K562 (cell line): ENCODE data around the gene SLC35G6. TPM values are rescaled to one million over a fixed set of nuclear protein-coding genes. Genes with fewer than 3 reads are reported as not detected.

ENCODE experiments used
- ELF4 ChIP-seq: fragments of 450-650 bp; formaldehyde crosslinking; IDR thresholded peaks from 2 replicates; pipeline ENCODE4 v1.4.0; 2022; ENCODE audit warnings: missing genetic modification characterization
- FOSL1 ChIP-seq: fragments of 200-800 bp; sonication (Bioruptor generic); conservative IDR thresholded peaks from 2 replicates; pipeline ENCODE4 v1.6.1; 2016; ENCODE audit warnings: missing genetic modification characterization, missing compliant biosample characterization
- KLF16 ChIP-seq: IDR thresholded peaks from 2 replicates; pipeline ENCODE4 v1.6.1; 2016; ENCODE audit warnings: antibody characterized with exemption
- RB1 ChIP-seq: fragments of 450-650 bp; IDR thresholded peaks from 2 replicates; pipeline ENCODE4 v1.6.1; 2017; ENCODE audit warnings: low read depth, mild to moderate bottlenecking
- RFX5 ChIP-seq: IDR thresholded peaks from 2 replicates; pipeline ENCODE4 v1.6.1; 2011; ENCODE audit warnings: low read depth, mild to moderate bottlenecking, improper control_type of control experiment, low read length
- ZBTB7A ChIP-seq: IDR thresholded peaks from 2 replicates; pipeline ENCODE4 v1.6.1; 2011; ENCODE audit warnings: low read depth, mild to moderate bottlenecking, low read length, moderate library complexity, borderline replicate concordance; ENCODE audit not compliant: control insufficient read depth
- ZNF445 ChIP-seq: fragments of 250-450 bp; sonication (Bioruptor Pico); IDR thresholded peaks from 2 replicates; pipeline ENCODE4 v1.4.0; 2020; ENCODE audit warnings: low read depth, mild to moderate bottlenecking, moderate library complexity
- polyA plus RNA-seq, 8 experiments: library from polyadenylated mRNA; depleted of rRNA in 4 of 8; stranded (reverse) in 5 of 8; unstranded in 3 of 8; fragments of >200 nt; fragmentation: Nextera tagmentation in 2 of 8; fragmentation: Illumina TruSeq in 1 of 8; extraction: Ambion mirVana in 2 of 8; extraction: Trizol in 1 of 8; gene quantifications; 2 replicates each; pipeline versions ENCODE4 v1.2.1 to v1.2.3, GENCODE V29; 2011 to 2014; ENCODE audit warnings: inconsistent platforms in 1 of 8, missing spikeins in 1 of 8
- total RNA-seq, 7 experiments: library from RNA; depleted of rRNA in 6 of 7; stranded (reverse); fragments of >200 nt in 6 of 7; fragmentation: Illumina TruSeq in 2 of 7; extraction: Trizol in 2 of 7; gene quantifications; 2 replicates each; pipeline versions ENCODE4 v1.2.1 to v1.2.3, GENCODE V29; 2011 to 2021; ENCODE audit warnings: low replicate concordance in 1 of 7
- TF ChIP-seq, protein P1 (sequence below): fragments of 250-450 bp; sonication (Bioruptor Pico); IDR thresholded peaks from 2 replicates; pipeline ENCODE4 v1.5.0; 2021; ENCODE audit warnings: mild to moderate bottlenecking, moderate library complexity
- TF ChIP-seq, protein P2 (sequence below): sonication (generic); formaldehyde crosslinking; IDR thresholded peaks from 2 replicates; pipeline ENCODE4 v1.8.0; 2022; ENCODE audit warnings: mild to moderate bottlenecking, low read depth, missing genetic modification reagents
- TF ChIP-seq, protein P3 (sequence below): fragments of 250-450 bp; sonication (Bioruptor Pico); IDR thresholded peaks from 2 replicates; pipeline ENCODE4 v1.8.0; 2021; ENCODE audit warnings: borderline replicate concordance, mild to moderate bottlenecking, moderate library complexity; ENCODE audit not compliant: poor library complexity, severe bottlenecking
- TF ChIP-seq, protein P4 (sequence below): sonication (generic); formaldehyde crosslinking; IDR thresholded peaks from 2 replicates; pipeline ENCODE4 v1.4.0; 2020; ENCODE audit warnings: mild to moderate bottlenecking, missing genetic modification reagents
- TF ChIP-seq, protein P5 (sequence below): sonication (generic); formaldehyde crosslinking; IDR thresholded peaks from 2 replicates; pipeline ENCODE4 v1.8.1; 2023; ENCODE audit warnings: missing genetic modification reagents, mild to moderate bottlenecking, borderline replicate concordance

The SLC35G6 gene
- total and polyA plus RNA-seq, 9 of the 15 experiments (the other 6 are each of a cell fraction or from before 2014, with no cell fraction given), result not detected

DNA sequence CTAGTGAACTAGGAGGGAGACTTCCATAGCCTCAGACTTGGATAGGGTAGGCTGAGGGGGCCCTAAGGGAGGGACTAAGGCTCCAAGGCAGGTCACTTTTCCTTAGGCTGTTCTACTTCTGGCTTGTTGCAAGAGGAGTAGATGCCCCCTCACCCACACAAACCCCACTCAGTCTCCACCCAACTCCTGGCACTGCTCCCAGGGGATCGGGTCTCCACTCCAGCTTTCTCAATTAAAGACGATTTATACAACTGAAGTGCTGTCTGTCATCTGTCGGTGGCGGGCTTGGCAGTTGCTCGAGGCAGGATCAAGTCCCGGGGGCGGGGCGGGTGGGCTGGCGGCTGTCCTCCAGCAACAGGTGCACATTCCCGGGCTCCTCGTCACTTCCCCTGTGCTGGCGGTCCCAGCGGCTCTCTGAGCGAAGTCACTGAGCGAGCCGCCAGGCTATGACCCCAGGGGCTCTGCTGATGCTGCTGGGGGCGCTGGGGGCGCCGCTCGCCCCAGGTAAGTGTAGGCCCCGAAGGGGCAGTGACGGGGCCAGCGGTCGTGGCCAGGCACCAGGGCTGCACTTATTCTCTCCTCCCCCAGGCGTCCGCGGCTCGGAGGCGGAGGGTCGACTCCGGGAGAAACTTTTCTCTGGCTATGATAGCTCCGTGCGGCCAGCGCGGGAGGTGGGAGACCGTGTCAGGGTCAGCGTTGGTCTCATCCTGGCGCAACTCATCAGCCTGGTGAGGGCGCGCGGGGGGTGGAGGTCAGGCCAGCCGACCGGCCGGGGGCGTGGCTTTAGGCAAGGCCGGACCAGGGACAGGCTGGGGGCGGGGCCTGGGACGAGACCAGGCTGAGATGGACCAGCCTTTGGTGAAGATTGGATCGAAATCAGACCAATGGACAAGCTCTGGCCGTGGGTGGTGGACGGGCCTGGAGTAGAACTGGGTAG, 36.3 kb upstream of the SLC35G6 start, which contains the start of gene CHRNB1 (continued):
- TF ChIP-seq, protein P1, sequence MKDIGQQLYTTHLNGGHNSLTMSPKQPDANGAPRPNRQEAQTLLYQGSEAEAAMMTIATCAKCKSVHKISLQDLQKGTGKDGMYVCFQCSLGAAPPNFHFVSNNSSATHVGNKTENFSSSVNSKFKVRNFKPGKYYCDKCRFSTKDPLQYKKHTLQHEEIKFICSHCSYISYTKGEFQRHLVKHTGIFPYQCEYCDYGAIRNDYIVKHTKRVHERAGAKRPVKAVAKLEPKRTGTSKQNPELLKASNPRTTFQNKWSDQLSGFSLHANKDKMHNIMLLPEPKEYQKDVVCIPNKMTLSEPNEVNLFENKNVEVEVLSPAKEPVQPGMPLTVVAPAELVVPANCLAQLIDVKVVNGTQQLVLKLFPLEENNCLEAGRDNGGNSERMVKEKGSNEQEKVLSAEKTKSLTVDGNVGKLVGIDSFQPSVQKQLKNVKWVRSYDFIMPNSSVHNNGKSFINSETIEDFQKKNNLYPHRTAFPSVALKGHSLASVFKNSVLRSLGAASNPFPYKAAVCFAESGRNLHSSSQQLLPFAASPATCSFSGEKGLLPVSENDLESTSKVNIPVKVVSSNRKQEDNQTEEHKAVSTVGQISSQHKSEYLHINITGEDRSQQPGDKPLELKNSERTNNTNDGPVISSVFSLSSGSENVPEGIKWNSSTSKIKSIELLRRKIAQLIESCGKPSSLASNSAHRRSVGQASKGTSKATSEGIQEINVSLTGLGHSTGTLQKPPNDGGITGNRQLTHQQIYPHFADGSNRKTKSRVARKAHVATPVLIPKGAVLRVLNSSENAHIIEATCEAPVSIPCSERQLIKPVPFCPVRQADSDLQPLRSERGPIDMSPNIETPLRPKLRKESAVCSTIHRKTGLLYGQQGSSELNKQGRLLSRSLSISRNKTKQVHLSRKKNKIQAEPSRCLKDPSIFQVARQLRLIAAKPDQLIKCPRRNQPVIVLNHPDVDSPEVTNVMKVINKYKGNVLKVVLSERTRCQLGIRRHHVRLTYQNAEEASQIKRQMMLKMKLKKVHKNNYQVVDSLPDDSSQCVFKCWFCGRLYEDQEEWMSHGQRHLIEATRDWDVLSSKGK (CRISPR knock-in tag), result no peak
- TF ChIP-seq, protein P2, sequence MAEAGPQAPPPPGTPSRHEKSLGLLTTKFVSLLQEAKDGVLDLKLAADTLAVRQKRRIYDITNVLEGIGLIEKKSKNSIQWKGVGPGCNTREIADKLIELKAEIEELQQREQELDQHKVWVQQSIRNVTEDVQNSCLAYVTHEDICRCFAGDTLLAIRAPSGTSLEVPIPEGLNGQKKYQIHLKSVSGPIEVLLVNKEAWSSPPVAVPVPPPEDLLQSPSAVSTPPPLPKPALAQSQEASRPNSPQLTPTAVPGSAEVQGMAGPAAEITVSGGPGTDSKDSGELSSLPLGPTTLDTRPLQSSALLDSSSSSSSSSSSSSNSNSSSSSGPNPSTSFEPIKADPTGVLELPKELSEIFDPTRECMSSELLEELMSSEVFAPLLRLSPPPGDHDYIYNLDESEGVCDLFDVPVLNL (CRISPR knock-in tag), result no peak
- TF ChIP-seq, protein P3, sequence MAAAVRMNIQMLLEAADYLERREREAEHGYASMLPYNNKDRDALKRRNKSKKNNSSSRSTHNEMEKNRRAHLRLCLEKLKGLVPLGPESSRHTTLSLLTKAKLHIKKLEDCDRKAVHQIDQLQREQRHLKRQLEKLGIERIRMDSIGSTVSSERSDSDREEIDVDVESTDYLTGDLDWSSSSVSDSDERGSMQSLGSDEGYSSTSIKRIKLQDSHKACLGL (CRISPR knock-in tag), result no peak
- TF ChIP-seq RFX5 (no peak), FOSL1 (tag) (no peak), ZNF445 (CRISPR knock-in tag) (no peak), KLF16 (no peak), ELF4 (CRISPR knock-in tag) (no peak), ZBTB7A (peak; percentile 73; the same call in 1 of the 2 replicates), RB1 (no peak)
- TF ChIP-seq, protein P4, sequence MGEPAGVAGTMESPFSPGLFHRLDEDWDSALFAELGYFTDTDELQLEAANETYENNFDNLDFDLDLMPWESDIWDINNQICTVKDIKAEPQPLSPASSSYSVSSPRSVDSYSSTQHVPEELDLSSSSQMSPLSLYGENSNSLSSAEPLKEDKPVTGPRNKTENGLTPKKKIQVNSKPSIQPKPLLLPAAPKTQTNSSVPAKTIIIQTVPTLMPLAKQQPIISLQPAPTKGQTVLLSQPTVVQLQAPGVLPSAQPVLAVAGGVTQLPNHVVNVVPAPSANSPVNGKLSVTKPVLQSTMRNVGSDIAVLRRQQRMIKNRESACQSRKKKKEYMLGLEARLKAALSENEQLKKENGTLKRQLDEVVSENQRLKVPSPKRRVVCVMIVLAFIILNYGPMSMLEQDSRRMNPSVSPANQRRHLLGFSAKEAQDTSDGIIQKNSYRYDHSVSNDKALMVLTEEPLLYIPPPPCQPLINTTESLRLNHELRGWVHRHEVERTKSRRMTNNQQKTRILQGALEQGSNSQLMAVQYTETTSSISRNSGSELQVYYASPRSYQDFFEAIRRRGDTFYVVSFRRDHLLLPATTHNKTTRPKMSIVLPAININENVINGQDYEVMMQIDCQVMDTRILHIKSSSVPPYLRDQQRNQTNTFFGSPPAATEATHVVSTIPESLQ (CRISPR knock-in tag), result no peak
- TF ChIP-seq, protein P5, sequence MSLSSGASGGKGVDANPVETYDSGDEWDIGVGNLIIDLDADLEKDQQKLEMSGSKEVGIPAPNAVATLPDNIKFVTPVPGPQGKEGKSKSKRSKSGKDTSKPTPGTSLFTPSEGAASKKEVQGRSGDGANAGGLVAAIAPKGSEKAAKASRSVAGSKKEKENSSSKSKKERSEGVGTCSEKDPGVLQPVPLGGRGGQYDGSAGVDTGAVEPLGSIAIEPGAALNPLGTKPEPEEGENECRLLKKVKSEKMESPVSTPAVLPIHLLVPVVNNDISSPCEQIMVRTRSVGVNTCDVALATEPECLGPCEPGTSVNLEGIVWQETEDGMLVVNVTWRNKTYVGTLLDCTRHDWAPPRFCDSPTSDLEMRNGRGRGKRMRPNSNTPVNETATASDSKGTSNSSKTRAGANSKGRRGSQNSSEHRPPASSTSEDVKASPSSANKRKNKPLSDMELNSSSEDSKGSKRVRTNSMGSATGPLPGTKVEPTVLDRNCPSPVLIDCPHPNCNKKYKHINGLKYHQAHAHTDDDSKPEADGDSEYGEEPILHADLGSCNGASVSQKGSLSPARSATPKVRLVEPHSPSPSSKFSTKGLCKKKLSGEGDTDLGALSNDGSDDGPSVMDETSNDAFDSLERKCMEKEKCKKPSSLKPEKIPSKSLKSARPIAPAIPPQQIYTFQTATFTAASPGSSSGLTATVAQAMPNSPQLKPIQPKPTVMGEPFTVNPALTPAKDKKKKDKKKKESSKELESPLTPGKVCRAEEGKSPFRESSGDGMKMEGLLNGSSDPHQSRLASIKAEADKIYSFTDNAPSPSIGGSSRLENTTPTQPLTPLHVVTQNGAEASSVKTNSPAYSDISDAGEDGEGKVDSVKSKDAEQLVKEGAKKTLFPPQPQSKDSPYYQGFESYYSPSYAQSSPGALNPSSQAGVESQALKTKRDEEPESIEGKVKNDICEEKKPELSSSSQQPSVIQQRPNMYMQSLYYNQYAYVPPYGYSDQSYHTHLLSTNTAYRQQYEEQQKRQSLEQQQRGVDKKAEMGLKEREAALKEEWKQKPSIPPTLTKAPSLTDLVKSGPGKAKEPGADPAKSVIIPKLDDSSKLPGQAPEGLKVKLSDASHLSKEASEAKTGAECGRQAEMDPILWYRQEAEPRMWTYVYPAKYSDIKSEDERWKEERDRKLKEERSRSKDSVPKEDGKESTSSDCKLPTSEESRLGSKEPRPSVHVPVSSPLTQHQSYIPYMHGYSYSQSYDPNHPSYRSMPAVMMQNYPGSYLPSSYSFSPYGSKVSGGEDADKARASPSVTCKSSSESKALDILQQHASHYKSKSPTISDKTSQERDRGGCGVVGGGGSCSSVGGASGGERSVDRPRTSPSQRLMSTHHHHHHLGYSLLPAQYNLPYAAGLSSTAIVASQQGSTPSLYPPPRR, result no peak
